Suprapubic skin (tissue), 4 donors: Measurements from ENCODE around the gene DEUP1. TPM values are rescaled to one million over a fixed set of nuclear protein-coding genes. Genes with fewer than 3 reads are reported as not detected.

Experiments used
- DNase-seq, 2 donors: peaks; one replicate each; pipeline ENCODE4 v3.0.0-alpha.2; 2019; ENCODE audit warnings: low spot score in 2 of 2
- H3K27ac ChIP-seq: fragments of 200-600 bp; sonication (generic); one replicate; pipeline ENCODE4 v1.5.1; 2019
- H3K27me3 ChIP-seq: fragments of 200-600 bp; sonication (generic); one replicate; pipeline ENCODE4 v1.5.1; 2019
- H3K36me3 ChIP-seq: fragments of 200-600 bp; sonication (generic); one replicate; pipeline ENCODE4 v1.5.1; 2019
- H3K4me1 ChIP-seq: fragments of 200-600 bp; sonication (generic); one replicate; pipeline ENCODE4 v1.5.1; 2019
- H3K4me3 ChIP-seq: fragments of 200-600 bp; sonication (generic); one replicate; pipeline ENCODE4 v1.5.1; 2019; ENCODE audit warnings: mild to moderate bottlenecking
- H3K9me3 ChIP-seq: fragments of 200-600 bp; sonication (generic); one replicate; pipeline ENCODE4 v1.5.1; 2019
- EP300 ChIP-seq: sonication (generic); formaldehyde crosslinking; IDR thresholded peaks from one replicate; pipeline ENCODE4 v1.6.1; 2017; ENCODE audit warnings: antibody characterized with exemption
- POLR2A ChIP-seq, 2 donors: fragments of 450-650 bp; IDR thresholded peaks; one replicate each; pipeline ENCODE4 v1.6.1; 2017; ENCODE audit warnings: antibody characterized with exemption in 2 of 2, mild to moderate bottlenecking in 2 of 2, moderate library complexity in 2 of 2
- POLR2AphosphoS5 ChIP-seq, 3 donors: sonication (generic); formaldehyde crosslinking; IDR thresholded peaks; one replicate each; pipeline ENCODE4 v1.6.1; 2017; ENCODE audit warnings: antibody characterized with exemption in 3 of 3
- whole genome bisulfite sequencing: methylation state at CpG from one replicate; pipeline ENCODE4 v1.1.5; 2018; 5-methylcytosine and 5-hydroxymethylcytosine counted together
- total RNA-seq, 4 donors: library from RNA; depleted of rRNA; stranded (reverse); fragments of >200 nt; gene quantifications; one replicate each; pipeline ENCODE4 v1.1.0, GENCODE V29; 2016
- TF ChIP-seq, protein P1 (sequence below), 2 donors: fragments of 200-600 bp in 1 of 2; fragments of 450-650 bp in 1 of 2; sonication (generic) in 1 of 2; IDR thresholded peaks; one replicate each; pipeline ENCODE4 v1.5.1; 2016 to 2019; ENCODE audit warnings: antibody characterized with exemption in 2 of 2, mild to moderate bottlenecking in 1 of 2, moderate library complexity in 1 of 2

DEUP1 gene, protein sequence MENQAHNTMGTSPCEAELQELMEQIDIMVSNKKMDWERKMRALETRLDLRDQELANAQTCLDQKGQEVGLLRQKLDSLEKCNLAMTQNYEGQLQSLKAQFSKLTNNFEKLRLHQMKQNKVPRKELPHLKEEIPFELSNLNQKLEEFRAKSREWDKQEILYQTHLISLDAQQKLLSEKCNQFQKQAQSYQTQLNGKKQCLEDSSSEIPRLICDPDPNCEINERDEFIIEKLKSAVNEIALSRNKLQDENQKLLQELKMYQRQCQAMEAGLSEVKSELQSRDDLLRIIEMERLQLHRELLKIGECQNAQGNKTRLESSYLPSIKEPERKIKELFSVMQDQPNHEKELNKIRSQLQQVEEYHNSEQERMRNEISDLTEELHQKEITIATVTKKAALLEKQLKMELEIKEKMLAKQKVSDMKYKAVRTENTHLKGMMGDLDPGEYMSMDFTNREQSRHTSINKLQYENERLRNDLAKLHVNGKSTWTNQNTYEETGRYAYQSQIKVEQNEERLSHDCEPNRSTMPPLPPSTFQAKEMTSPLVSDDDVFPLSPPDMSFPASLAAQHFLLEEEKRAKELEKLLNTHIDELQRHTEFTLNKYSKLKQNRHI
- not detected for total RNA-seq

DNA sequence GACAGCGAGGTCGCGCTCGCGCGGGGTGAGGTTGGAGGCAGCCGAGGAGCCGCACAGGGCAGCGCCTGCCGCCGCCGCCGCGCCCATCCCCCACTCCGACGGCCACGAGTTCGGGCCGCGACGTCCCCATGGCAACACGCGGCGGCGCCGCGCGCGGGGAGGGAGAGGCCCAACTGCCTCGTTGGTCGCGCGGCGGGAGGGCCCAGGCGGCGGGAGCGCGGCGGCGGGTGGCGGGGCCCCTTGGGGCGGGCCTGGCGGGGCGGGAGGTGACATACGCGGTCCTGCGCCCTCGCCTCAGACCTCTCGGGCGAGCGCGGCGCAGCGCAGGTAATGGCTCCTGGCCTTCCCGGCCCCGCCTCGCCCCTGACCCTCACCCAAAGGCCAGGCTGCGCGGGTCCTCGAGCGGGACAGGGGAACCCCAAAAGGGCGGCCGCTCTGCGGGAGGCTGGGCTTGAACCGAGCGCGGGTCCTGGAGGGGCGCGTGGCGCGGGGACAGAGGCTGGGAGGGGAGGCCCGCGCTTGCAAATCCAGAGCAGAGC, at the start of gene DEUP1:
Gene DEUP1 (plus strand): TSS at position 297 of the 539 bp plus-strand sequence. CDS start 1,518 bp downstream, outside the sequence.
- DNase-seq = peak in 1 of 2 donors; percentile 61
- Histone ChIP-seq H3K27ac (no peak within 1 kb of the TSS), H3K36me3 (no peaks in the 10 kb centered on the region)

DNA sequence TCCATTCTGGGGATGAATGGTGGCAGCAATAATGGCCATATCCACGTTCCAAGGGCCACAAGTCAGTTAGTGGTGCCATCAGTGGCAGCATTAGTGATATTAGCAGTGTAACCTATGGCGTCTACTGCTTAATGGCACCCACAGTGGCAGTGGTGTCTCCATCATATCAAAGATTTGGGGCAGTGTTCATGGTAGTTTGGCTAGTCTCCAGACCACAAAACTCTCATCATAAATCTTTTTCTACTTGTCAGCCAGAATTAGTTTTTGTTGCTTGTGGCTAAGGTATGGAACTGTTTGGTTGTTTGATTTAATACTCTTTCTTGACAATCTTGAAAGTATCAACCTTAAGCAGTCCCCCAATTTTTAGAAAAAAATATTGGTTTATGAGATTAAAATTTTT, 45.1 kb upstream of the DEUP1 start:
- TF ChIP-seq POLR2A (IDR thresholded peaks at IDR 0.05) (no peak), EP300 (no peak), POLR2AphosphoS5 (IDR thresholded peaks at IDR 0.05) (no peak)
- TF ChIP-seq, protein P1, sequence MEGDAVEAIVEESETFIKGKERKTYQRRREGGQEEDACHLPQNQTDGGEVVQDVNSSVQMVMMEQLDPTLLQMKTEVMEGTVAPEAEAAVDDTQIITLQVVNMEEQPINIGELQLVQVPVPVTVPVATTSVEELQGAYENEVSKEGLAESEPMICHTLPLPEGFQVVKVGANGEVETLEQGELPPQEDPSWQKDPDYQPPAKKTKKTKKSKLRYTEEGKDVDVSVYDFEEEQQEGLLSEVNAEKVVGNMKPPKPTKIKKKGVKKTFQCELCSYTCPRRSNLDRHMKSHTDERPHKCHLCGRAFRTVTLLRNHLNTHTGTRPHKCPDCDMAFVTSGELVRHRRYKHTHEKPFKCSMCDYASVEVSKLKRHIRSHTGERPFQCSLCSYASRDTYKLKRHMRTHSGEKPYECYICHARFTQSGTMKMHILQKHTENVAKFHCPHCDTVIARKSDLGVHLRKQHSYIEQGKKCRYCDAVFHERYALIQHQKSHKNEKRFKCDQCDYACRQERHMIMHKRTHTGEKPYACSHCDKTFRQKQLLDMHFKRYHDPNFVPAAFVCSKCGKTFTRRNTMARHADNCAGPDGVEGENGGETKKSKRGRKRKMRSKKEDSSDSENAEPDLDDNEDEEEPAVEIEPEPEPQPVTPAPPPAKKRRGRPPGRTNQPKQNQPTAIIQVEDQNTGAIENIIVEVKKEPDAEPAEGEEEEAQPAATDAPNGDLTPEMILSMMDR (IDR thresholded peaks at IDR 0.05) = no peak
- no peak overlapping the region for H3K27ac ChIP-seq
- H3K4me3 ChIP-seq = no peak overlapping the region
- no peaks in the 10 kb centered on the region for H3K36me3 ChIP-seq
- no peaks in the 10 kb centered on the region for H3K4me1 ChIP-seq
- DNase-seq = no peak
- H3K27me3 ChIP-seq = no peaks in the 10 kb centered on the region
- no peaks in the 10 kb centered on the region for H3K9me3 ChIP-seq
- WGBS = 54% methylated on average over 2 of the region's 2 CpGs

More for the DNA sequence above, at the start of gene DEUP1:
- no peak for TF ChIP-seq POLR2AphosphoS5 (IDR thresholded peaks at IDR 0.05)
- TF ChIP-seq POLR2A (IDR thresholded peaks at IDR 0.05) = no peak
- TF ChIP-seq, protein P1 (IDR thresholded peaks at IDR 0.05) = no peak
- TF ChIP-seq EP300 = no peak
- H3K4me1 ChIP-seq = peaks cover 10% of the 10 kb centered on the region
- H3K9me3 ChIP-seq = no peaks in the 10 kb centered on the region
- H3K27me3 ChIP-seq = peaks cover 8% of the 10 kb centered on the region
- 12% methylated on average over 20 of the region's 73 CpGs for WGBS
- peak within 1 kb of the TSS; percentile 49 for H3K4me3 ChIP-seq

DNA sequence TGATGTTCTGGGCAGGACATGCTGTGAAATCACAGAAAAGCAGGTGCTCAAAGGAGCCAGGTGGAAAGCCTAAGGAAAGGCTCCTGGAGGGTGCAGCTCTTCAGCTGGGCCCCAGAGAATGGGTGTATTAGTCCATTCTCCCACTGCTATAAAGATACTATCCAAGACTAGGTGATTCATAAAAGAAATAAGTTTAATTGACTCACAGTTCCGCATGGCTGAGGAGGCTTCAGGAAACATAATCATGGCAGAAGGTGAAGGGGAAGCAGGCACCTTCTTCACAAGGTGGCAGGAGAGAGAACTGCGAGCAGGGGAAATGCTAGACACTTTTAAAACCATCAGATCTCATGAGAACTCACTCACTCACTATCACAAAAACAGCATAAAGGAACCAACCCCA, 43.1 kb upstream of the DEUP1 start:
- Histone ChIP-seq H3K4me3 (no peak overlapping the region), H3K4me1 (no peaks in the 10 kb centered on the region), H3K36me3 (no peaks in the 10 kb centered on the region), H3K27me3 (no peaks in the 10 kb centered on the region), H3K9me3 (no peaks in the 10 kb centered on the region), H3K27ac (no peak overlapping the region)
- 87% methylated on average over 2 of the region's 2 CpGs for WGBS
- DNase-seq = no peak
- TF ChIP-seq EP300 (no peak), POLR2AphosphoS5 (IDR thresholded peaks at IDR 0.05) (no peak), POLR2A (IDR thresholded peaks at IDR 0.05) (no peak)
- TF ChIP-seq, protein P1 (IDR thresholded peaks at IDR 0.05) = no peak

DNA sequence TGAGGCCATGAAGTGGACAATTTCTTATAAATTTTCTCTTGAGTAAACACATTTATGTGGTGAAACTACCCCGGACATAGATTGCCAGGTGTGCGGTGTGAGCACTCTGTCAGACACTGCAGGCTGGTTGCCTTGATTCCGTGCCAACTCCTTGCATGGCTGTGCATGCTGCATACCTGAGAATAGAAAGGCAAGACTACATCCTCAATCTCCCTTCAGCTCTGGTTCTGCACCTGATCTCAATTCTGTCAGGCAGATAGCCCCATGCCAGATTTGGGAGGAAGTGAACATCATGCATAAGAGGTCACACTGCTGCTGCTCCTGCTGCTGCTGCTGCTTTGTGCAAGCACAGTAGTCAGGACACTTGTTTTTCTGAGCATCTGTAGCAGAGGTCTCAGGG, 42.5 kb upstream of the DEUP1 start:
- H3K4me1 ChIP-seq = no peaks in the 10 kb centered on the region
- H3K27me3 ChIP-seq = no peaks in the 10 kb centered on the region
- H3K27ac ChIP-seq = no peak overlapping the region
- no peak for TF ChIP-seq POLR2A (IDR thresholded peaks at IDR 0.05)
- no peak for TF ChIP-seq POLR2AphosphoS5 (IDR thresholded peaks at IDR 0.05)
- no peak for TF ChIP-seq EP300
- TF ChIP-seq, protein P1 (IDR thresholded peaks at IDR 0.05) = no peak
- H3K36me3 ChIP-seq = no peaks in the 10 kb centered on the region
- WGBS = 19% methylated on average over 3 of the region's 3 CpGs
- no peak for DNase-seq
- H3K4me3 ChIP-seq = no peak overlapping the region
- H3K9me3 ChIP-seq = no peaks in the 10 kb centered on the region

DNA sequence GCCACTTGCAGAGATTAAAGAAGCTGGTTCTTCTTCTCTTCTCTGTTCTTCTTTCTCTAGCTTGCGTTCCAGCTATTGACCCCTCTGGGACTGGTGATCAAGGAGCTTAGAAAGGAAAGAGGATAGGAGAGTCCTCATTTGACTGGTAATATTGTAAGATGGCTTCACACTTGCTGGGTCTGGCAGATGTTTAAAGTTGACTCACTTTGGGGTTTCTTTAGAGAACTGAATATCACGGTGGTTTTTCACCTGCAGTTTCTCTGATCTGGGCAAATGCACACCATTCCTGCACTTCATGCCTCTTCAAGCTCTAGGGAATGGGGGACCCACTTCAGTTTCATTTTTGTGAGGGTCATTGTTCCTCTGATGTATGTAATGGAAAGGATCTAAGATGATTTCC, 41.8 kb upstream of the DEUP1 start:
- H3K27ac ChIP-seq = no peak overlapping the region
- no peak overlapping the region for H3K4me3 ChIP-seq
- no peak for DNase-seq
- WGBS = 100% methylated on average over 2 of the region's 2 CpGs
- H3K4me1 ChIP-seq = no peaks in the 10 kb centered on the region
- no peaks in the 10 kb centered on the region for H3K27me3 ChIP-seq
- no peaks in the 10 kb centered on the region for H3K9me3 ChIP-seq
- TF ChIP-seq EP300 (no peak), POLR2AphosphoS5 (IDR thresholded peaks at IDR 0.05) (no peak), POLR2A (IDR thresholded peaks at IDR 0.05) (no peak)
- TF ChIP-seq, protein P1 (IDR thresholded peaks at IDR 0.05) = no peak
- H3K36me3 ChIP-seq = no peaks in the 10 kb centered on the region
